Mammary epithelial cell (primary cell): ENCODE measurements around the gene RXRA.

ENCODE experiments used
- EZH2 ChIP-seq: IDR thresholded peaks from 2 replicates; pipeline ENCODE4 v1.6.1; 2012; ENCODE audit warnings: low read length, inconsistent platforms, borderline replicate concordance
- TF ChIP-seq, protein P1 (sequence below), 2 donors: IDR thresholded peaks in 1 of 2; conservative IDR thresholded peaks in 1 of 2; 2 replicates each; pipeline ENCODE4 v1.5.1; 2011 to 2012; ENCODE audit warnings: inconsistent platforms in 2 of 2, low read length in 2 of 2, mild to moderate bottlenecking in 2 of 2, control low read depth in 1 of 2, low read depth in 1 of 2; ENCODE audit not compliant: insufficient read depth in 1 of 2; ENCODE audit errors: extremely low read depth in 1 of 2

DNA sequence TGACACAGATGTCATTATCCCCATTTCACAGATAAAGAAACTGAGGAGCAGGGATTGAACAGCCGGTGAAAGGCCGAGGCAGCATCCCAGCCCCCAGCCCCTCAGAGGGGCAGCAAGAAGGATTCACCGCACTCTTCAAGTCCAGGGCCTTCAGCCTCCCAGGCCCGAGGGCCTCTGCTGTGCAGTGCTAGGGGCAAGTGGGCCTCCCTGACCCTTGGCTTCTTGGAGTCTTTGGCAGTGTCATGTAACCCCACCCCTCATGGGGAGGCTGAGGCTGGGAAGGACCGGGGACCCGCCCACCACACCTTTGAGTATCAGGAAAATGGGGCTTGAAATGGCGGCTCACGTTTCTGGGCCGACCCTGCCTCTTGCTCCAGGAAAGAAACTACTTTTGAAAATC lies 28.7 kb upstream of the RXRA start:
- TF ChIP-seq EZH2: no peak
- TF ChIP-seq, protein P1, sequence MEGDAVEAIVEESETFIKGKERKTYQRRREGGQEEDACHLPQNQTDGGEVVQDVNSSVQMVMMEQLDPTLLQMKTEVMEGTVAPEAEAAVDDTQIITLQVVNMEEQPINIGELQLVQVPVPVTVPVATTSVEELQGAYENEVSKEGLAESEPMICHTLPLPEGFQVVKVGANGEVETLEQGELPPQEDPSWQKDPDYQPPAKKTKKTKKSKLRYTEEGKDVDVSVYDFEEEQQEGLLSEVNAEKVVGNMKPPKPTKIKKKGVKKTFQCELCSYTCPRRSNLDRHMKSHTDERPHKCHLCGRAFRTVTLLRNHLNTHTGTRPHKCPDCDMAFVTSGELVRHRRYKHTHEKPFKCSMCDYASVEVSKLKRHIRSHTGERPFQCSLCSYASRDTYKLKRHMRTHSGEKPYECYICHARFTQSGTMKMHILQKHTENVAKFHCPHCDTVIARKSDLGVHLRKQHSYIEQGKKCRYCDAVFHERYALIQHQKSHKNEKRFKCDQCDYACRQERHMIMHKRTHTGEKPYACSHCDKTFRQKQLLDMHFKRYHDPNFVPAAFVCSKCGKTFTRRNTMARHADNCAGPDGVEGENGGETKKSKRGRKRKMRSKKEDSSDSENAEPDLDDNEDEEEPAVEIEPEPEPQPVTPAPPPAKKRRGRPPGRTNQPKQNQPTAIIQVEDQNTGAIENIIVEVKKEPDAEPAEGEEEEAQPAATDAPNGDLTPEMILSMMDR (conservative IDR thresholded peaks at IDR 0.05 in 1 of 2, IDR thresholded peaks at IDR 0.05 in 1 of 2; ENCODE audit: extremely low read depth in 1 of 2, insufficient read depth in 1 of 2, low read depth in 1 of 2, low read length in 2 of 2): no peak
